Fibroblast of skin of scalp (primary cell): ENCODE measurements around the gene FCN3.

Experiments
- DNase-seq: peaks from one replicate; pipeline ENCODE4 v3.0.0-alpha.2; 2013

The FCN3 gene

DNA sequence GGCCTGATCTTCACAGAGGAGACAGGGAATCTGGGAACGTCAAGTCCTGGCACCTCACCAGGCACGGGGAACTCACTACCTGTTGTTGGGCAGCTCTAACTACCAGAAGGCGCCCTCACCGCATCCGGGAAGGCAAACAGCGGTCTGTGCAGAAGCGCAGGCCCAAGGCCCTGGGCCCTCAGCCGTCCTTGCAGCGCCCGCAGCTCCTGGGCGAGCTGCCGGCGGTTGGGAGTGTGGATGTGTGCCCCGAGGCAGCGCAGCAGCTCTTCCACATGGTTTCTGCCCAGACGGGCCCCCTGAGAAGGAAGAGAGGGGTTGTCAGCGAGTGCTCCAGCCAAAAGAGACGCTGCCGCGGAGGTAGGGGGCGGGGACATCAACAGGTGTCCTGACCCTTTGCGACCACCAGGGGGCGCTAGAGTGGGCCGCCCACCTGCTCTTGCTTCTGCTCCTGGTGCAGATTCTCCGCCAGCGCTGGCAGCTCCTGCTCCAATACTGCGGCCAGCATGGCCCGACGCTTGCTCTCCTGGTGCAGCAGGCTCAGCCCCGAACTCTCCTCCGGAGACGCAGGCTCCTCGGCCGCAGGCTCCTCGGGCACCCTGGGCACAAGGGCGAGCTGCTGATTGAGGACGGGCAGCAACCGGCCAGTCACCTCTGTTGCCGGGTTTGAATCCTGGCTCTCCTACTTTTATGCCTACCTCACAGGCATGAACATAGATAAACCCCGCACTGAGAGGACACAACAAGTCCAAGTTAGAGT lies 17.2 kb downstream of the FCN3 start:
- peak; percentile 54 for DNase-seq

DNA sequence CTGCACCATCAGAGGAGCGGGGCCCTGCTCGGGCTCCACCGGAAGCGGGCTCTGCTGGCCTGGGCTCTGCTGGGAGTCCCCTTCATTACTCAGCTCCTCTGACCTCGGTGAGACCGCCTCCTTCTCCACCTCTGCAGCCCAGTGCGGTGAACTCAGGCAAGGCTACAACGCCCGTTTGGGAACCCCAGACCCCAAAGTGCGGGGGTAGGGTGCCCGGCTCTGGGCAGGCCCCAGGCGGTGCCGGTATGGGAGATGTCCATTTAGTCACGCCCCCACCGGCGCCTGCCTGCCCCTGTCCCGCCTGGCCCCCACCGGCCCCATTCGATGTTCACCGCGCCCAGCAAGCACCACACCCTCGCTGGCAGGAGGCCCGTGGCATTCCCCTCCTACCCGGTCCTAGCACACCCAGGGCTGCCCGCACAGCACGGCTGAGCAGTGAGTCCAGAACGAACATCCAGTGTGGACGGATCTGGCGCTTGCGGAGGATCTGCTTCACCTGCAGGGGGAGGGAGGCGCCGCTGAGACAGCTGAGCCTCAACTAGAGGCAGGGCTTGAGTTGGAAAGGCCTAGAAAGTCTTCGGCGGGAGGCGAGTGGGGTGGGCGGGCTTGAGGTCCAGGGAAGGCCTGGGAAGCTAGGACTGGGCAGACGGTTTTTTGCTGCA lies 17.9 kb downstream of the FCN3 start:
- DNase-seq = no peak

DNA sequence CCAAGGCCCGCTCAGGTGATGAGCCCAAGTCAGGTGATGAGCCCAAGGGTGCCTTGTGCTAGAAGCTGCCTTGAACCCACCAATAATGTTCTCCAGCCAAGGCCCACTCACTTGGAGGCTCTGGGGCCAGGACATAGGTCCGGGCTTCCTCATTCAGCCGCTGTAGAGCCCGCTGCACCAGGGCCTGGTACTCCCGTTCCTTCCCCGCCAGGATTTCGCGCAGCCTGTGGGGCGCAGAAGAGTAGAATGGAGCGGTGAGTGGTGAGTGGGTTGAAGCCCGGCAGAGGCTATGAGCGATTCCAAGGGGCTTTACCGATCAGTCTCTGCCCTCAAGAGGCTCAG lies 18.4 kb downstream of the FCN3 start:
- DNase-seq = no peak

DNA sequence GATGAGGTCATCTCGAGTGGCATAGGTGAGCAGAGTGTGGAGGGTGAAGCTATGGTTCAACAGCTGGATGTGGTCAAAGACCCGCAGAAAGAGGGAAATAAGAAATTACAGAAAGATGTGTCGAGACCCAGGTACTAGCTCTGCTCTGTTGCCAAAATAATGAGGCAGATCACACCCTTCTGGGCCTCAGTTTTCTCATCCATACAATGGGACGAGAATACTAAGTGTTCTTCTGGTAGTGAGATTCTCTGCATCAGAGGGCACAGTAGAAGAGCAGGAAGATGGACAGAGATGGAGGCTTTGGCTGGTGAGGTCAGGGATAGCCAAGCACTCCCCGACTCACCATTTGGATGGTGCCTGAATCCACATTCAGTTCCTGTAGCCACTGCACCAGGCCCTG lies 18.9 kb downstream of the FCN3 start:
- DNase-seq = no peak

DNA sequence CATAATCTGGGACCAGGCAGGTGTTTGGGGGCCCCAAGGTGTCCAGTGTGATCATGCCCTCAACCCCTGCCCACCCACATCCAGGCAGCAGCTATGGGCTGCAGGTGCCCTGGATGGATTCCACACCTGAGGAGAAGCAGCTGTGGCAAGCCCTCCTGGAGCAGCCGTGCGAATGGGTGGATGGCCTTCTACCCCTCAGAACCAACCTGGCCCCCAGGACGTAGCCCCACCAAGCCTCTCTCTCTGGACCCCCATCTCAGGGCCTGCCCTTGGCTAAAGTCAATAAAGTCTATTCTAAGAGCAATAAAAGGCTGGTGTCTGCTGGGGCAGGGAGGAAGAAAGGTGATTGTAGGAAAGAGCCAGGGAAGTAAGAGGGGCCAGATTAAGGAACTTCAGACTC lies 21.0 kb downstream of the FCN3 start:
- DNase-seq = no peak

DNA sequence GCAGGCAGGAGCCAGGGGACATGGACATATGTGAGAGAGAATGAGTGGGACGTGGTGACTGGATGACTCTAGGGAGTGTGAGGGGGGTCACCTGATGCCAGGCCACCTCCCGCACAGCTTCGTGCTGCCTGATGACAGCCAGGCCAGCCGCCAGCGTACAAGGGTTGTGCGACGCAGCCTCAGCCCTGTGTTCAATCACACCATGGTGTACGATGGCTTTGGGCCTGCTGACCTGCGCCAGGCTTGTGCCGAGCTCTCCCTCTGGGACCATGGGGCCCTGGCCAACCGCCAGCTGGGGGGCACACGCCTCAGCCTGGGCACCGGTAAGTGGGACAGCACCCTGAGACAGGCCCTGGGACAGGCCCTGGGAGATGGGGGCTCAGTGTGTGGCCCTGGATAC lies 21.5 kb downstream of the FCN3 start:
- DNase-seq = no peak

- no peak for DNase-seq
Observed at GRCh38 chr1:27351541-27352107, 23.0 kb downstream of the FCN3 start.

- peak; percentile 25 for DNase-seq
Observed at GRCh38 chr1:27350663-27351540, 23.7 kb downstream of the FCN3 start.

- DNase-seq = peak; percentile 49
Observed at GRCh38 chr1:27349784-27350662, 24.6 kb downstream of the FCN3 start.

- DNase-seq = no peak
Observed at GRCh38 chr1:27348861-27349783, 25.5 kb downstream of the FCN3 start.

- no peak for DNase-seq
Observed at GRCh38 chr1:27346991-27347624, 27.5 kb downstream of the FCN3 start.

DNA sequence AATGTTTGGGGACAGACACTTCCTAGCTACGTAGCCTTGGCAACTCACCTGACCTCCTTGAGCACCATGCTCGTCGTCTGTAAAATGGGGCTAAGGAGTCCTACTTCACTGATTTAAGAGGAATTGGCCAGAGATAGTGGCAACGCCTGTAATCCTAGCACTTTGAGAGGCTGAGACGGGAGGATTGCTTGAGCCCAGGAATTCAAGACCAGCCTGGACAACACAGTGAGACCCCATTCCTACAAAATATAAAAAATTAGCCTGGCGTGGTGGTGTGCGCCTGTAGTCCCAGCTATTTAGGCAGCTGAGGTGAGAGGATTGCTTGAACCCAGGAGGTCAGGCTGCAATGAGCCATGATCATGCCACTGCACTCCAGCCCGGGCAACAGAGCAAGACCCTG lies 28.3 kb downstream of the FCN3 start:
- DNase-seq = no peak

DNA sequence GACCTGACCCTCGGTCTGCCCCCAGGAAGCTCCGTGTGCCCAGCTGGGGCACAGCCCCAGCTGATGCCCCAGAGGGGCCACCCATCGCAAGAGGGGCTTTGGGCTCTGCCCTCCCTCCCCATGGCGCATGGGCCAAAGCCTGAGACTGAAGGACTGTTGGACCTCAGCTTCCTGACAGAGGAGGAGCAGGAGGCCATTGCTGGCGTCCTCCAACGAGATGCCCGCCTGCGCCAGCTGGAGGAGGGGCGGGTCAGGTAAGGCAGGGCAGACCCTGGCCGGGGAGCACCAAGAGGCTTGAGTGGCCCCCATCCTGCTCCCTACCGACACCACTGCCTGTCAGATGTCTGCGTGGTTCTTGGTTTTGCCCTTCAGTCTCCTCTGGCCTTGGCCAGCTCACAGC lies 29.4 kb downstream of the FCN3 start:
- no peak for DNase-seq

DNA sequence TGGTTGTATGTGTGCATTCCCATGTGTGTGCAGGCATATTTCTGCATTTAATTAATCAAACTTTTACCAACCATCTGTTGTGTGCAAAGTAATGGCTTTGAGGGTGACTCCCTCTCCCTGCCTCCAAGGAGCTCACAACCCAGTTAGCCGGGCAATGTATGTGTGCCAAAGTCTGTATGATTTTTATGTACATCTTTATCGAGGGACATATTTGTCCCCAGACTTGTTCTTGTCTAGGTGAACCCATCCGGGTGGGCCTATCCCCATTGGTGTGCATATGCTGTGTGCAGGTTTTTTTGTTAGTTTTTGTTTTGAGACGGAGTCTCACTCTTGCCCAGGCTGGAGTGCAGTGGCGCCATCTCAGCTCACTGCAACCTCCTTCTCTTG lies 31.0 kb downstream of the FCN3 start:
- no peak for DNase-seq

- DNase-seq = no peak
Observed at GRCh38 chr1:27342778-27343638, 31.6 kb downstream of the FCN3 start.

DNA sequence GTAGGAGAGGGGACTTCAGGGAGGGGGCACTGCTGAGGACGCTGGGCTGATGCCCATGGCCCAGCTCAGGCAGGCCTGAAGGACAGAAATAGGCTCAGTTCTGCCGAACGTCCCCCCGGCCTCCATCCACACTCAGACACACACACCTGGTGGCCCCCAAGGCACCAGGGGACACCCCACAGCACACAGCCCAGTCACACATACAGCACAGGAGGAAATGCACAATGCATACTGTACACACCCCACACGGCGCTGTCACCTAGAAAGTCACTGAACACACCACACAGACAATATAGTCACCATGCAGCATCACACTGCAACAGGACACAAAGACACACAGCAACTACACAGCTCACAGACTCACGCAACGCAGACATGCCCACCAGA lies 32.2 kb downstream of the FCN3 start:
- DNase-seq = no peak

DNA sequence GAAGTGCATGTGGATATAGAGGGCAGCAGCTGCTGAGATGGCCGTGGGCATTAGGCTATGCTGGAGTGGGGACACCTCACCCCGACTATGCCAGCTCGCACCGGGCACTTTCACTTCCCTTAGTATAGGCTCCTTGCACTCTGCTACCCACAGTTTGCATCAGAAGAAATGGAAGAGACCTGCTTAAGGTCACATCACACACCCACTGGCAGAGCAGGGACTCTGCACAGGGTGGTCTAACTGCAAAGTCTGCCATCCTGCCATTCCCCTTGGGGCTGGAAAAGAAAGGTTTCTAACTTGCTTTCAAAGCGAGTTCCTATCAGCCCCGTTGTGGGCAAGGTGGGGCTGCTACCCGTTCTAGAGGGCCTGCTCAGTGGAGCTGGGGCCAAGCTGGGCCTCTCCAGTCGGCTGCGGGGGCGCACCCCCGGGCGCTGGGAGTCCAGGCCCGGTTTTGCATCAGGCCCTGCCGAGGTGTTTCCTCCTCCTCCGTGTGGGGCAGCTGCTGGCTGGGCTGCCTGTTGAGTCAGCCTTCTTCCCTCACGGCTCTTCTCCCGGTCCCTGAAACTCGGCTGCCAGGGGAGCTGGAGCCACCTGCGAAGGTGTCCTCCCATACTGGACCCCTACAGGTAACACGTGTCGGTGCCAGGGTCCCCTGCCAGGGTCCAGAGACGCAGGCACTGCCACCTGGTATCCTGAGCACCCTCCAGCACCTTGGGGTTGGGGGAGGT lies 32.9 kb downstream of the FCN3 start, which contains the start of gene SYTL1:
SYTL1 (plus strand) TSS at position 498 of the 728 bp plus-strand sequence. CDS start 3,313 bp downstream, outside the sequence.
- DNase-seq = peak; percentile 72

DNA sequence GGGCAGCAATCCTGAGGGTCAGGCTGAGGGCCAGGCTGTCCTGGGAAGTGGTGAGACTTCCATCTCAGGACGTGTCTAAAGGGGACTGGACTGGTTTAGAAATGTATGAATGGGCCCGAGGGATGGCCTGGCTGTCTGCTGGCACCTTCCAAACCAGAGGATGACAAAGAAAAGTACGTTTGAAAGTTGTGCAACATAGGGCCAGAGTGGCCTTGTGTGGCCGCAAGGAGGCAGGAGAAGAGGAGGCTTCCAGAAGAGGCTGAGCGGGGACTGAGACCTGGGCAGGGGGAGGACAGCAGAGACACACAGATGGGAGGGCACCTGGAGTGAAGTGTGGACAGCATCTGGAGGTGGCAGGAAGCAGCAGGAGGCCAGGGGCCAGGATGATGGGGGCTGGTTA lies 35.4 kb downstream of the FCN3 start:
- no peak for DNase-seq

- no peak for DNase-seq
Observed at GRCh38 chr1:27338751-27339150, 35.9 kb downstream of the FCN3 start.
